HS-27A (cell line): ENCODE results near the gene ERN2.

Experiments
- DNase-seq: peaks from one replicate; pipeline ENCODE4 v3.0.0-alpha.2; 2012; ENCODE audit warnings: low read depth, missing footprints

The ERN2 gene

GRCh38 chr16:23687034-23687808 is 25.8 kb downstream of the ERN2 start:
- DNase-seq: no peak

DNA sequence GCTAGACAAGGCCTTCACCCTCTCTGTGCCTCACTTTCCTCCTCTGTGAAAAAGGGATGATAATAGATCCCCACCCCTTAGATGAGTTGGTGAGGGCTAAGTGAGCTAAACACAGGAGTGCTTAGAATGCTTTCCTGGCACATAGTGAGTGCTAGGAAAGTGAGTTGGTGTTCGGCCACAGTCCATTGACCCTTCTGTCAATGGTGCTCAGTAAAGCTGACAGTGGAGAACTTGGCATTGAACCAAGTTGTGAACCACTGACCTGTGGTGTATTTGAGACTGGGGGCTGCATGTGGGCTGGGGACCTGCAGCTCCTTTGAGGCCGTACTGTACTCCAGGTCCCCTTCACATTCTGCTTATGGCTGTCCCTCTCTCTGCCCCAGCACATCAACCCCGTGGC is 29.5 kb downstream of the ERN2 start:
- no peak for DNase-seq

- DNase-seq: no peak
These were observed 30.8 kb downstream of the ERN2 start for GRCh38 chr16:23682181-23682580.

GRCh38 chr16:23679986-23680336 is 33.1 kb downstream of the ERN2 start:
- DNase-seq: no peak

DNA sequence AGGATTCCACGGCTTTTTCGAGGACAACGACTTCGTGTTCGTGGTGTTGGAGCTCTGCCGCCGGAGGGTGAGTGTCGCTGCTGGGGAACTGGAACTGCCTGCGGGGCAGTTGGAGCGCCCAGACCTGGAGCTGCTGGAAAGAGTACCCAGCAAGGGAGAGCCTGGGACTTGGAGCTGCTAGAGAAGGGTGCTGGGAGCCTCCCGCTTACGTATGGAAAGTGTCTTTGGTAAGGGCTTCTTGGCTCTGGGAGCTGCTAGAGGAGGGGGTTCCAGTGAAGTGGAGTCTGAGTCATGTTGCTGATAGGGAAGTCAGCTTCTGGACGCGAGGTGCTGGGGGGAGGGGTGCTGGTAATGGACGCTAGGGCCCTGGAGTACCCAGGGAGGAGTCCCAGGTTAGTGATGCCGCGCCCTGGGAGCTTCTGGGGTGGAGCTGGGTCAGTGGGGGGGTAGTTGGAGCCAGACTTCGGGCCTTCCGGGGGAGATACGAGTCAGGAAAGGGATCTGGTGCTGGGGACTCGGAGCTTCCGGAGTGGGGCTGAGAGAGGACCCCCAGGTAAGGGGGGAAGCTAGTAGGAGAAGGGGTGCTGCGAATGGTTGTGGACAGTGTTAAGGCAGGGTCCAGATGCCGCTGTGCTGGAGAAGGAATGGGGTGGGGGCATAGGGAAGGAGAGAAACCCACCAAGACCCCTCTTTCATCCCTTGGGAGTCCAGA is 33.6 kb downstream of the ERN2 start:
- no peak for DNase-seq

DNA sequence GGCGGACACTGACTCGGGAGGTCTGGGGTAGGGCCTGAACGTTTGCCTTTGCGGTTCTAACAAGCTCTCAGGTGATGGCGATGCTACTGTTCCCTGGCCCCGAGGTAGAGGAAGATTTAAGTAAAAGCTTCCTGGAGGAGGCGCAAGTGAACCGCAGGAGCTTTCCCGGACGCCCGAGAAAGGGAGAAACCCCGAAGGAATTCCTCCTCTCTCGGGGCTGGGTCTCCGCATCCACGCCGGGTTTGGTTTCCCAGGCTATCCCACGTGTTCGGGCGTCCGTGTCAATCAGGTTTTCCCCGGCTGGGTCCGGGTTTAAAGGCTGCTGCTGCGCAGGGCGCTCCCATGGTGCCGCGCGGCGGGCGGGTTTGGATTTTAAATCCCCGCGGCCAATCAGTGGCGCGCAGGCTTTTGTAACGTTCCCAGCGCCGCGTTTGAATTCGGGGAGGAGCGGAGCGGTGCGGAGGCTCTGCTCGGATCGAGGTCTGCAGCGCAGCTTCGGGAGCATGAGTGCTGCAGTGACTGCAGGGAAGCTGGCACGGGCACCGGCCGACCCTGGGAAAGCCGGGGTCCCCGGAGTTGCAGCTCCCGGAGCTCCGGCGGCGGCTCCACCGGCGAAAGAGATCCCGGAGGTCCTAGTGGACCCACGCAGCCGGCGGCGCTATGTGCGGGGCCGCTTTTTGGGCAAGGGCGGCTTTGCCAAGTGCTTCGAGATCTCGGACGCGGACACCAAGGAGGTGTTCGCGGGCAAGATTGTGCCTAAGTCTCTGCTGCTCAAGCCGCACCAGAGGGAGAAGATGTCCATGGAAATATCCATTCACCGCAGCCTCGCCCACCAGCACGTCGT is 34.4 kb downstream of the ERN2 start, which contains the start of gene PLK1:
PLK1 (plus strand) TSS at position 460 of the 844 bp plus-strand sequence; CDS start at position 504, 44 bp downstream.
- DNase-seq: peak; percentile 66

GRCh38 chr16:23676924-23677480 is 36.0 kb downstream of the ERN2 start:
- DNase-seq: no peak

DNA sequence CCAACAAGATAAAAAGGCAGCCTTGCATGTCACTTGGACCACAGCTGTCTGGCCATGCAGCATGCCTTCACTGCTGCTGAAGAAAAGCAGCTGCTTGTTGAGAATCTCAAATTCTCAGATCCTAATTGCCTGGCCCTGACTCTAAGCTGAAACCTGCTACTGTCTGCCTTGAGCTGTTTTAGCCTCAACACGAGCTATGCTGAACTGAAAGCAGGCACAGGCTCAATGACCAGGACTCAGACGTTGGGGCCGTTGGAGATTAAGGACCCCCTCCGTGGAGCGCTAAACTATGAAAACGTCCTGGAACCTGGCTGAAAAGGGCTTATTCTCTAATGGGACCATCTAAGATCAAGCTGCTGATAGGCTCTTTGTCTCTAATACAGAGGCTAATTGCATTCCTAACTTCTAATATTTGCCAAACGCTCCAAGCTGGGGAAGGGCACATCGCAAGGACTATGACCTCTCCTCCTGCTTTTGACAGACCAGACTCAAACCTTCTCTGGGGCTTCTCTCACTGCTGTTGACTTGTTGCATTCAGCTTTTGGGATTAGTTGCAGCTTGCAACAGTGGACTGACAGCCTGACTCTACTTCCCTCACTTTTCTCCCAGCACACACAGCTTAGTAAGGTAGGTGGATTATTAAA is 38.9 kb downstream of the ERN2 start:
- DNase-seq: no peak

DNA sequence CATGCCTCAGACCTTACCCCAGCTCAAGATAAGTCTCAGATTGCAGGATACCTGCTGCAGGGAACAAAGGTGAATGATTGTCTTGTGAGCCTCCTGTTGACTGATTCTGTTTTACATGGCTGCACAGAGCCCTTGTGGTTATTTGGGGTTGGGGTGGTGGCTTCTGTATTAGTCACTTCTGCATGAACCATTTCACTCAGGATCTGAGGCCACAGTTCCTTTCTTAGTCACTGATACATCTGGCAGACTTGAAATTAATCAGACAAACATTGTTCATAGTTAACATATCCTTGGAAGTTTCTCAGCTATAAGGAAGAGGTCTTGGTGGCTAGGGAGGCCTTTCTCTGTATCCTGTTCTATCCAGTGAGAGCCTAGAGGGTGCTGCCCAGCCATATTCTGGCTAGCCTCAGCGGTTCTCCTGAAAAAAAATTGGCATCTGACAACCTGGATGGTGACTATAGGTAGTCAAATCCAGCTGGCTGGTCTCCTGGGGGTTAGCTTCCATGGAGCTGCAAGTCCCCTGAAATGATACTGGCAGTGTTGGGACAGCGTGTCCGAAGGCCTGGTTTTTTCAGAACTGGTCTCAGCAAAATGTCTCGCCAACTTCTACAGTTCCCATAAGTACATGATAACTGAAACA is 42.8 kb downstream of the ERN2 start:
- DNase-seq: no peak

GRCh38 chr16:23668873-23669272 is 44.1 kb downstream of the ERN2 start:
- DNase-seq: no peak

DNA sequence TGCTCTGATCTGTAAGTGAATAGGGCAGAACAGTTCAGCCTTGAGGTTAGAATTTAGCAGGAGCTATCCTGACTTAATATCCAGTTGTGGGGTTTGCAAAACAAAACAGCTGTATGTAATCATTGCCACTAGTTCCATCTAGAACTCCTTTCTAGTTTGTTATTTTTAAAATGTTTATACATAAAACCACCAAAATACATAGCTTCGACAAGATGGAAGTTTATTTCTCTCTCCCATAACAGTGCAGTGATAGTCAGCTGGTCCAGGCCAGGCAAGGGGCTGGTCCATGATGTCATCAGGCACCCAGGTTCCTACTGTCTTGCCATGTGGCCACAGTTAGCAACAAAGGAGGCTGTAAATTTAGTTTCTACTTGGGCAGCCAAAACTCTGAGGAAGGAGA is 44.8 kb downstream of the ERN2 start:
- DNase-seq: no peak

DNA sequence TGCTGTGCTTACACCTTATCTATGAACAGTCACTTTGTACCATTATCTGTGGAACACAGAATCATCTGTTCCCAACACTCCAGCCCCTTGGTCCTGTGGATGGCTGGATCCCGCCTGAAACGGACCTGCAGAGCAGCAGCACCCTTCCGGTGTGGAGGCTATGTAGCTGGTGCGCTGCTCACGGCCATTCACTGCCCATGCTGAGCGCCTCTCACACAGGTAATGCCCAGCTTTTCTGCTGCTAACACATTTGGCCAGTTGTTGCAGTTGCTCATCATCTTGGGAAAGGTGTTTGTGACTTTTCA is 45.7 kb downstream of the ERN2 start:
- no peak for DNase-seq

GRCh38 chr16:23666571-23667354 is 46.3 kb downstream of the ERN2 start:
- no peak for DNase-seq

GRCh38 chr16:23663918-23664317 is 49.1 kb downstream of the ERN2 start:
- DNase-seq: no peak

DNA sequence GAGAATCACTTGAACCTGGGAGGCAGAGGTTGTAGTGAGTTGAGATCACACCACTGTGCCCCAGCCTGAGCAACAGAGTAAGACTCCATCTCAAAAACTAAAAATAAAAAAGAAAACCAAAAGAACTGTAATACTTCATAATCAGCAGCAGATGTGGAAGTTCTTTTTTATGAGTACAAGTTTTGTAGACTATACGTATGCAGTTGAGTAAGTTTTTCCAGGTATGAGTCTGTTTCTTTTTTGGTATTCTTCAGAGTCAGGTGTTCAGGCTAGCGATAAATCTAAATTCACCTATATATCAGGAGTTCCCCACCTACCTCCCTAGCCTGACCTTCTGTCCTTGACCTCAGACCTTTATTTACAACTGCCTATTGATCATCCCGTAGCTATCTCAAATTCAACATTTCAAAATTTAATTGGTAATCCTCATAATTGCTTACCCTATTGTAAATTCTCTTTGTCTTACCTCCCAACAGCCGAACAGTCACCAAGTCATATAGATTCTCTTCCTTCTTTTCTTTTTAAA is 61.0 kb downstream of the ERN2 start:
- DNase-seq: no peak

GRCh38 chr16:23650674-23651416 is 62.2 kb downstream of the ERN2 start:
- no peak for DNase-seq

DNA sequence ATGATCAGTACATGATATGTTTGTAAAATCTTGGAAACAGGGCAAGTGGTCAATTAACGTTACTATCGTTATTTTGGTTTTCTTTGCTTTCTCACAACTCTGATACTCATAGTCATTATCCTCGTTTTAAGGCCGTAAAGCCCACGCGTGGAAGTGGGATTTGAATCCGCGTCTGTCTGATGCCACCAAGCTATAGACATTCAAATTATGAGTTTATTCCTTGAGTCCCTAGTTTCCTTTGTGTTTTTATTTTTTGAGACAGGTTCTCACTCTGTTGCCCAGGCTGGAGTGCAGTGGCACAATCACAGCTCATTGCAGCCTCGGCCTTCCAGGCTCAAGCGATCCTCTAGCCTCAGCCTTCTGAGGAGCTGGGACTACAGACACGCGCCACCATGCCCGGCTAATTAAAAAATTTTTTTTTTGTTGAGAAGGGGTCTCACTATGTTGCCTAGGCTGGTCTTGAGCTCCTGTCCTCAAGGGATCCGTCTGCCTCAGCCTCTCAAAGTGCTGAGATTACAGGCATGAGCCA is 70.7 kb downstream of the ERN2 start:
- DNase-seq: no peak

GRCh38 chr16:23640931-23641765 is 71.9 kb downstream of the ERN2 start, which contains the start of the genes DCTN5 and PALB2:
Gene DCTN5, plus strand, starts transcription at chr16:23641466. Its CDS starts 77 bp downstream, at chr16:23641543.
Gene PALB2, minus strand, starts transcription at chr16:23641310. Its CDS starts 153 bp downstream, at chr16:23641157.
- peak; percentile 75 for DNase-seq
